HG02642 (cell line): Measurements from ENCODE around the gene SMIM34.
"Not testable (repeated sequence)": the region's sequence is repeated elsewhere in the genome, so short reads cannot be mapped to it uniquely, and the experiment has no call there.

Experiments used
- ATAC-seq: cut with Tn5 transposase; IDR thresholded peaks from one replicate; pipeline ENCODE4 v1.9.1; 2021; ENCODE audit warnings: mild to moderate bottlenecking; ENCODE audit not compliant: unreplicated experiment, poor library complexity

SMIM34 gene

GRCh38 chr21:34374940-34375618 lies 48.7 kb downstream of the SMIM34 start, which contains the start of gene SMIM11:
Gene SMIM11, plus strand, starts transcription at chr21:34375507. Its CDS starts 3,998 bp downstream, at chr21:34379505.
- peak; percentile 93 for ATAC-seq

DNA sequence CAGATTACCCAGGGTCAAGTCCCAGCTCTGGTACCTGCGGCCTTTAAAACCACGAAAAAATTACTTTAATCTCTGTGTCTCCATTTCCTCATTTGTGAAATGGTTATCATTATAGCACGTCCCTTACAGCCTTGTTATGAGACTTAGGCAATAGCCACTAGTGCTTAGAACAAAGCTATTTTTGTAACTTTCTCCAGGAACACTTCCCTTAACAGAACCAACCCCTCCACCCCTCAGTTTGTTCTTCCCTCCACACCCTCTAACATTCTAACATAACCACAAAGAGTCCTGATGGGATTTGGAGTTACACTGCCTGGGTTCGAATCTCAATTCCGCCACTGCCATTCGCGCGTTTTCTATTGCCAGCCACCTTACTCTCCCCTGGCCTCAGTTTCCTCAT lies 49.3 kb downstream of the SMIM34 start:
- ATAC-seq: not testable (repeated sequence)

DNA sequence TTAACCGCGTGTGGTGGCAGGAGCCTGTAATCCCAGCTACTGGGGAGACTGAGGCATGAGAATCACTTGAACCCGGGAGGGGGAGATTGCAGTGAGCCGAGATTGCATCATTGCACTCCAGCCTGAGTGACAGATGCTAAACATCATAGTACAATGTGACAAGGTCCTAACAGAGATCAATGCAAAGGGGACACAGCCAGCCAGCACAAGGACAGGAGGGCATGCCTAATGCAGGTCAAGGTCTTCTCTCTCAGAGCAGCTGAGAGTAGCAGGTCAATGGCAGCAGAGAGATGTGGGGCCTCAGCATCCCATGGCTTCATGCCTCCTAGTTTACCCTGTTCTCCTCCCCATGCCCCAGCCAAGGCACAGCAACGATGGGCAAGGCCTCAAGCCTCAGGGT lies 51.4 kb downstream of the SMIM34 start:
- ATAC-seq: no peak

DNA sequence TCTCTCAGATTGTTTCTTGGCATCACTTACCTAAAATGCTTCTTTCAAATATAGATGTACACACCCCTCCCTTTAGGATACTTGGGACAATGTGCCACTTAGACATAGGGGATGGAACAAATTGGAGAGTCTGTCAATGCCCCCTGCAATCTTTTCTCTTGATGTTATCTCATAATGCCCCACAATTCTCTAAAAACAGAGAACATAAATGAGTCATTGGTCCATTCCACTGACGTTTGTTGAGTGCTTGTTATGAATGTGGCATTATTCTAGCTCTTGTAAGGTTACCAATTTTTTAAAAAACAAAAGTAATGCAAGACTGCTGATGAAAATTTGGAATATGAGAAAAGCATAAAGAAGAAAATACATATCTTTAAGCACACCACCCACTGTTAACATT lies 54.0 kb downstream of the SMIM34 start:
- no peak for ATAC-seq
